Stimulated activated naive CD8-positive, alpha-beta T cell treated with anti-CD3 and anti-CD28 coated beads, Interleukin-15, amount 100 ng/mL, for 72 hours (primary cell): ENCODE measurements around the gene MGARP.
"Not testable (repeated sequence)": the region's sequence is repeated elsewhere in the genome, so short reads cannot be mapped to it uniquely, and the experiment has no call there.

Source experiments
- ATAC-seq: fragments of 150-1000 bp; cut with Tn5 transposase; 2 replicates; pipeline ENCODE4 v1.10.0; 2021; ENCODE audit warnings: mild to moderate bottlenecking, moderate library complexity
- DNase-seq, 2 donors: peaks; one replicate each; pipeline ENCODE4 v3.0.0; 2021 to 2022
- H3K27ac Mint-ChIP-seq, 2 donors: one replicate each; pipeline ENCODE4 v1.8.0; 2022; ENCODE audit warnings: mild to moderate bottlenecking in 2 of 2, mixed read lengths in 2 of 2, moderate library complexity in 2 of 2
- H3K27me3 Mint-ChIP-seq: one replicate; pipeline ENCODE4 v1.8.0; 2022; ENCODE audit warnings: mixed read lengths
- H3K4me1 Mint-ChIP-seq: one replicate; pipeline ENCODE4 v1.8.0; 2022; ENCODE audit warnings: mild to moderate bottlenecking, mixed read lengths
- H3K4me3 Mint-ChIP-seq, 2 donors: one replicate each; pipeline ENCODE4 v1.8.0; 2022; ENCODE audit warnings: mild to moderate bottlenecking in 2 of 2, mixed read lengths in 2 of 2, moderate library complexity in 1 of 2
- H3K9me3 Mint-ChIP-seq, 2 donors: one replicate each; pipeline ENCODE4 v1.8.0; 2022; ENCODE audit warnings: mixed read lengths in 2 of 2

Gene MGARP

GRCh38 chr4:139273835-139274234 is 6.2 kb downstream of the MGARP start:
- H3K27ac Mint-ChIP-seq, result no peak overlapping the region
- no peak for ATAC-seq
- peaks cover 3% of the 10 kb centered on the region for H3K4me1 Mint-ChIP-seq
- H3K9me3 Mint-ChIP-seq, result no peaks in the 10 kb centered on the region
- no peak overlapping the region for H3K4me3 Mint-ChIP-seq
- DNase-seq, result no peak
- H3K27me3 Mint-ChIP-seq, result peaks cover 30% of the 10 kb centered on the region

DNA sequence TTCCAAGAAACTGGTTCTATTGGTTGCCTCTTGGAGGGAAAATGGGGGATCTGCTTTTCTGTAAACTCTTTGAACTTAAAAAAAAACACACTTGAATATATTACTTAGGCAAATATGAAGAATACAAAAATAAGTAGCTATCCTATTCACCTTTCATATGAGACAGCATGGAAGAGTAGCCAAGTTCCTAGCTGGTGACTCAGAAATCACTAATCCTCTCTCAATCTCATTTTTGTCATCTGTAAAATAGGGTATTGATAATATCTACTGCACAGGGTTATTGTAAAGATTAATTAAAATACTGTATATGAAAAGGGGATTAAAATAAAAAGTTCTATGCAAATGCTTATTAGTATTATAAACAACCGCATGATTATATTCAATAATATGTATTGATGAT is 12.7 kb downstream of the MGARP start:
- Mint-ChIP-seq H3K9me3 (no peaks in the 10 kb centered on the region), H3K4me1 (peaks cover 19% of the 10 kb centered on the region), H3K27ac (no peak overlapping the region), H3K4me3 (no peak overlapping the region), H3K27me3 (peaks cover 8% of the 10 kb centered on the region)
- no peak for ATAC-seq
- DNase-seq, result no peak

DNA sequence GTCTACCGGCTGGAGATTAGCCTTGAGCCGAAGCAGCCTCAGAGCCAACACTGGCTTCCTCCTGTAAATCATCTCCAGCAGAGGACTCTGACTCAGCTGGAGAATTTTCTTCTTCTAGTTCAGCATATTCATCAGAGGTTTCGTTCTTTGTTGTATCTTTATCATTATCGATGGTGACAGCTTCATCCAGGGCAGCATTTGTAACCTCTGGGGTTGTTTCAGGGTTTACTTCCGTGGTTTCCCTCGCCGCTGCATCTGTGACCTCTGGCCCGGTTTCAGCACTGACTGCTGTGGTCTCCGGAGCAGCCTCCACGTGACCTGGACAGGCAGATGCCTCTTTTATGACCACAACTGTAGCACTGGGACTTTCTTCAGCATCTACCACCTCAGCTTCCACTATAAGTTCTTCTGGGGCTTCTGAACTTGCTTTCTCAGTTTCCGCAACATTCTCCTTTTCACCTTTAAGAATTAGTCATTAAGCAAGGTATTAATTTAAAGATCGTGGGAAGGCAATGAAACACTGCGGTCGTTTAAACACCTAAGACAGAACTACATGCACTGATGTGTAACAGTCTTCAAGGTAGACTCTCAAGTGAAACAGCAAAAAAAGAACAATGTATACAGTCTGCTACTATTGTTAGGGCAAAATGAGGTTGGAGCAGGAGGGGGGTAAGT is 13.3 kb downstream of the MGARP start:
- ATAC-seq (peak; percentile 98), DNase-seq (peak; percentile 85 to 96)
- Mint-ChIP-seq H3K27me3 (peaks cover 8% of the 10 kb centered on the region), H3K27ac (no peak overlapping the region), H3K4me1 (peaks cover 19% of the 10 kb centered on the region), H3K9me3 (no peaks in the 10 kb centered on the region), H3K4me3 (peak overlapping the region; percentile 27 to 52)

- DNase-seq (no peak), ATAC-seq (no peak)
- Mint-ChIP-seq H3K4me3 (peak overlapping the region; percentile 11 to 52), H3K27ac (no peak overlapping the region), H3K27me3 (peaks cover 8% of the 10 kb centered on the region), H3K9me3 (no peaks in the 10 kb centered on the region), H3K4me1 (peaks cover 19% of the 10 kb centered on the region)
Observed at GRCh38 chr4:139266208-139266582, 13.8 kb downstream of the MGARP start.

GRCh38 chr4:139265654-139266053 is 14.4 kb downstream of the MGARP start:
- Mint-ChIP-seq H3K4me3 (no peak overlapping the region), H3K27ac (no peak overlapping the region)

GRCh38 chr4:139256349-139256748 is 23.7 kb downstream of the MGARP start:
- H3K9me3 Mint-ChIP-seq, result no peaks in the 10 kb centered on the region
- no peaks in the 10 kb centered on the region for H3K27me3 Mint-ChIP-seq
- DNase-seq, result no peak
- ATAC-seq, result no peak
- no peaks in the 10 kb centered on the region for H3K4me1 Mint-ChIP-seq
- H3K27ac Mint-ChIP-seq, result no peak overlapping the region
- H3K4me3 Mint-ChIP-seq, result no peak overlapping the region

More at GRCh38 chr4:139265654-139266053, 14.4 kb downstream of the MGARP start:
- DNase-seq, result no peak
- ATAC-seq, result no peak
- Mint-ChIP-seq H3K27me3 (peaks cover 8% of the 10 kb centered on the region), H3K4me1 (peaks cover 19% of the 10 kb centered on the region), H3K9me3 (no peaks in the 10 kb centered on the region)

GRCh38 chr4:139255581-139255980 is 24.4 kb downstream of the MGARP start:
- not testable (repeated sequence) for H3K27me3 Mint-ChIP-seq, H3K27ac Mint-ChIP-seq, ATAC-seq, DNase-seq, H3K4me1 Mint-ChIP-seq, H3K4me3 Mint-ChIP-seq, H3K9me3 Mint-ChIP-seq

GRCh38 chr4:139253713-139254112 is 26.3 kb downstream of the MGARP start:
- ATAC-seq (no peak), DNase-seq (no peak)
- Mint-ChIP-seq H3K27ac (no peak overlapping the region), H3K4me3 (no peak overlapping the region), H3K27me3 (no peaks in the 10 kb centered on the region), H3K4me1 (no peaks in the 10 kb centered on the region), H3K9me3 (no peaks in the 10 kb centered on the region)

DNA sequence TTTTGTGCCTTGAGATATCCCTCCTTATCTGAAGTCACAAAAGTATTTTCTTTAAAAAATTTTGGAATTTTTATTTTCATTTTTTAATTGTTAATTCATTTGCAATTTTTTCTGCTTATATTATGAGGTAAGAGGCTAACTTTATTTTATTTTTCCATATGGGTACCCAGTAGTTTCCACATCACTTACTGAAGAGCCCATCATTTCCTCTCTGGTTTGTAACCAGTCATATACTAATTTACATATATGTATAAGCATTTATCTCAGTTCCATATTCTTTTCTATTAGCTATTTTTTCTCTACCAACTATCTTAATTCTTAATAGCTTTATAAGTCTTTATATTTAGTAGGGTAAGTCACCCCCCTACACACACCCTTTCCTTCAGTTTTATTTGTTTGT is 27.0 kb downstream of the MGARP start:
- Mint-ChIP-seq H3K4me3 (no peak overlapping the region), H3K4me1 (no peaks in the 10 kb centered on the region), H3K27me3 (no peaks in the 10 kb centered on the region), H3K27ac (no peak overlapping the region), H3K9me3 (no peaks in the 10 kb centered on the region)
- ATAC-seq (no peak), DNase-seq (no peak)

- no peak for ATAC-seq
- H3K4me3 Mint-ChIP-seq, result no peak overlapping the region
Observed at GRCh38 chr4:139247700-139248238, 32.3 kb downstream of the MGARP start.

DNA sequence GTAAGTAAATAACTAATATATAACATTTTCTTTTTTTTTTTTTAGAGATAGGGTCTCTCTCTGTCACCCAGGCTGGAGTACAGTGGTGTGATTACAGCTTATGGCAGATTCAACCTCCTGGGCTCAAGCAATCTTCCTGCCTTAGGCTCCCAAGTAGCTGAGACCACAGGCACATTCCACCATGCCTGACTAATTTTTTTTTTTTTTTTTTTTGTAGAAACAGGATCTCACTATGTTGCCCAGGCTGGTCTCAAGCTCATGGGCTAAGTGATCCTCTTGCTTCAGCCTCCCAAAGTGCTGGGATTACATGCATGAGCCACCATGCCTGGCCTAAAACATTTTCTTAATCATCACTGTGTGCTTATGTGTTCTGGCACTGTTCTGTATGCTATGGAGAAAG is 32.8 kb downstream of the MGARP start:
- Mint-ChIP-seq H3K27ac (no peak overlapping the region), H3K27me3 (no peaks in the 10 kb centered on the region), H3K4me1 (no peaks in the 10 kb centered on the region), H3K4me3 (no peak overlapping the region), H3K9me3 (no peaks in the 10 kb centered on the region)
- DNase-seq (no peak), ATAC-seq (no peak)

More at GRCh38 chr4:139247700-139248238, 32.3 kb downstream of the MGARP start:
- Mint-ChIP-seq H3K4me1 (no peaks in the 10 kb centered on the region), H3K27me3 (no peaks in the 10 kb centered on the region), H3K9me3 (no peaks in the 10 kb centered on the region), H3K27ac (no peak overlapping the region)
- DNase-seq, result no peak

DNA sequence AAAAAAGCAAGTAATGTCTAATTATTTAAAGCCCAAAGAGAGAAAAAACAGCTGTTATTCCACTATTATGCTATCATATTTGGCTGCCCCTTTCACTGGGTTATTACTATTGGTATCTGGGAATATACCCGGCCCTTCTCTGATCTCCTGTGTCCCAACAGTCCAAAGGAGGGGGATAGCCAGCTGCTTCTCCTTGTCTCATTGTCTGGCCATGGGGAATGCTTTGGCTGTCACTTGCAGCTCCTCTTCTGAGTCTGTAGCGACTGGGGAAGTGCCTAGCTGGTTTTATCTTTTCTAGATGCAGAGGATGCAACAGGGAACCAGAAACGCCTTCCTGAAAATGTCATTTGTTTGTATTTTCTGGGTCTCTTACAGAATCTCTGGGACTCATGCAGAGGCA is 33.9 kb downstream of the MGARP start:
- H3K27ac Mint-ChIP-seq, result no peak overlapping the region
- no peaks in the 10 kb centered on the region for H3K9me3 Mint-ChIP-seq
- no peak for ATAC-seq
- H3K27me3 Mint-ChIP-seq, result no peaks in the 10 kb centered on the region
- DNase-seq, result no peak
- H3K4me1 Mint-ChIP-seq, result no peaks in the 10 kb centered on the region
- no peak overlapping the region for H3K4me3 Mint-ChIP-seq

DNA sequence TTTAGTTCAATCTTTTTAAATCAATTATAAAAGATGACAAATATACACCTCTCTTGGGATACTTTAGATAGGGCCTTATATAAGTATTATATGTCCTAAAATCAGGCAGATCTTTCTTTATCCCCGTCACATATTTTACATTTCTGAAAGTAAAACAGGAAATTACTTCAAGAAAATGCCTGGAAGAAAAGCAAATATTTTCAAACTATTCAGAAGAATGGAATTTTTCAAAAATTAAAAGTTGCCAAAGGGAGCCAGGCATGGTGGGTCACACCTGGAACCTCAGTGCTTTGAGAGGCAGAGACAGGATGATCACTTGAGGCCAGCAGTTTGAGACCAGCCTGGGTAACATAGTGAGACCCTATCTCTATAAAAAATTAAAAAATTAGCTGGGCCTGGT is 34.4 kb downstream of the MGARP start:
- ATAC-seq (no peak), DNase-seq (no peak)
- H3K27ac Mint-ChIP-seq, result no peak overlapping the region
- H3K27me3 Mint-ChIP-seq, result no peaks in the 10 kb centered on the region
- no peaks in the 10 kb centered on the region for H3K4me1 Mint-ChIP-seq
- no peaks in the 10 kb centered on the region for H3K9me3 Mint-ChIP-seq
- no peak overlapping the region for H3K4me3 Mint-ChIP-seq

- no peak overlapping the region for H3K4me3 Mint-ChIP-seq
- peaks cover 6 to 8% of the 10 kb centered on the region in 2 donors for H3K9me3 Mint-ChIP-seq
- no peak overlapping the region for H3K27ac Mint-ChIP-seq
- DNase-seq (no peak), ATAC-seq (no peak)
- no peaks in the 10 kb centered on the region for H3K27me3 Mint-ChIP-seq
- H3K4me1 Mint-ChIP-seq, result no peaks in the 10 kb centered on the region
Observed at GRCh38 chr4:139243448-139244365, 36.3 kb downstream of the MGARP start.

DNA sequence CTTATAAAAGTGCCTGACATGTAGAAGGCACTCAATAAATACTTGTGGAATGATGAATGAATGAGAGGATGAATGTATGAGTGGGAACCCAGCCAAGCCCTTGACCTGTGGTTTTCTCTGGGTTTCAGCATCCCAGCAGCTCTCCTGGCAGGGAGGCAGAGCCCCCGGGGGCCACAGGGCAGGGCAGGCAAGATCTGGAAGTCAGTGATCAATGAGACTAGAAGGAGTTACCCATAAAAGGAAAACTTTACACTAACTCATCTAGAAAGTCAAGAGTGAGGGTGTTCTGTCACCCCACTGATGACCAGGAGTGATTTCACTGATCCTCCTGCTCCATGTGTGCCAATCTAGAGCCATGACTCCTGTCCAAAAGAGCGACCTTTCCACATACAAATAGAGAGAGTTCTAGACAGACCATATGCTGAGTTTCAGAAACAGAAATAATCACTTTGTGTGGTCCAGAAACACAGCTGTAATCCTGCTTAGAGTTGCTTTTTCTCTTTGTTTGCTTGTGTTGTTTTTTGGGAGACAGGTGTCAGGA is 37.4 kb downstream of the MGARP start:
- H3K4me3 Mint-ChIP-seq, result no peak overlapping the region
- no peak for DNase-seq
- no peaks in the 10 kb centered on the region for H3K4me1 Mint-ChIP-seq
- no peak overlapping the region for H3K27ac Mint-ChIP-seq
- no peak for ATAC-seq
- peaks cover 6 to 10% of the 10 kb centered on the region in 2 donors for H3K9me3 Mint-ChIP-seq
- H3K27me3 Mint-ChIP-seq, result no peaks in the 10 kb centered on the region

DNA sequence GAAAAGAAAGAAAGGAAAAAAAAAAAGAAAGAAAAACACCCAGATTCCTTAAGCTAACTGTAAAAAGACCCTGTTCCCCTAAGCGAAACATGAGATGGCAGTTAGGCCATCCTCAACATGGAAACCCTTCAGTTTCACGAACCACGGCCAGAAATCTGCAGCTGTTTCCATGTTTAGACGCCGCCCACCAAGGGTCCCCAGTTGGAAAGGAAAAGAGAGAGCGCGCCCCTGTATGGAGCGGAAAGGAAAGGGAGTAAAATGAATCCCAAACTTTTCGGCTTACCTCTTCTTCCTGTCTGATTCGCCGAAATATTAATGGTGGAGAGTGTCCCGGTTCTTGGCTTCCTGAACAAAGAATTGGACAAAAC is 38.3 kb downstream of the MGARP start:
- DNase-seq, result no peak
- H3K4me3 Mint-ChIP-seq, result no peak overlapping the region
- no peaks in the 10 kb centered on the region for H3K4me1 Mint-ChIP-seq
- H3K27me3 Mint-ChIP-seq, result no peaks in the 10 kb centered on the region
- peaks cover 6 to 10% of the 10 kb centered on the region in 2 donors for H3K9me3 Mint-ChIP-seq
- no peak overlapping the region for H3K27ac Mint-ChIP-seq
- no peak for ATAC-seq
